Tibial nerve (tissue), 4 donors: ENCODE results near the gene NOC4L. TPM values are rescaled to one million over a fixed set of nuclear protein-coding genes. Genes with fewer than 3 reads are reported as not detected.

Source experiments
- DNase-seq, 2 donors: peaks; one replicate each; pipeline ENCODE4 v3.0.0-alpha.2; 2019; ENCODE audit warnings: low spot score in 2 of 2
- H3K27ac ChIP-seq, 4 donors: fragments of 200-600 bp; sonication (generic) in 3 of 4; one replicate each; pipeline ENCODE4 v1.5.1; 2017 to 2019; ENCODE audit warnings: mild to moderate bottlenecking in 1 of 4
- H3K27me3 ChIP-seq, 2 donors: fragments of 200-600 bp; sonication (generic) in 1 of 2; one replicate each; pipeline versions ENCODE4 v1.5.1 to v1.6.0; 2017 to 2019
- H3K36me3 ChIP-seq, 3 donors: fragments of 200-600 bp; sonication (generic); one replicate each; pipeline ENCODE4 v1.5.1; 2018 to 2019
- H3K4me1 ChIP-seq, 4 donors: fragments of 200-600 bp; sonication (generic) in 3 of 4; one replicate each; pipeline ENCODE4 v1.5.1; 2017 to 2019
- H3K4me3 ChIP-seq, 4 donors: fragments of 200-600 bp; sonication (generic) in 3 of 4; one replicate each; pipeline ENCODE4 v1.5.1; 2017 to 2019; ENCODE audit warnings: mild to moderate bottlenecking in 1 of 4, moderate library complexity in 1 of 4
- H3K9me3 ChIP-seq, 4 donors: fragments of 200-600 bp; sonication (generic) in 3 of 4; one replicate each; pipeline ENCODE4 v1.5.1; 2017 to 2019
- EP300 ChIP-seq, 2 donors: sonication (generic); formaldehyde crosslinking; IDR thresholded peaks; one replicate each; pipeline ENCODE4 v1.6.1; 2017; ENCODE audit warnings: antibody characterized with exemption in 2 of 2, mild to moderate bottlenecking in 1 of 2
- POLR2A ChIP-seq, 2 donors: fragments of 450-650 bp; IDR thresholded peaks; one replicate each; pipeline ENCODE4 v1.6.1; 2017; ENCODE audit warnings: antibody characterized with exemption in 2 of 2, mild to moderate bottlenecking in 2 of 2, moderate library complexity in 2 of 2
- WGBS, 2 donors: methylation state at CpG; one replicate each; pipeline ENCODE4 v1.1.5; 2018; 5-methylcytosine and 5-hydroxymethylcytosine counted together
- total RNA-seq, 4 donors: library from RNA; depleted of rRNA; stranded (reverse); fragments of >200 nt; gene quantifications; one replicate each; pipeline ENCODE4 v1.1.0, GENCODE V29; 2016
- TF ChIP-seq, protein P1 (sequence below), 5 experiments: fragments of 200-600 bp in 3 of 5; fragments of 450-650 bp in 2 of 5; sonication (generic) in 3 of 5; IDR thresholded peaks; one replicate each; pipeline ENCODE4 v1.5.1; 2016 to 2019; ENCODE audit warnings: antibody characterized with exemption in 5 of 5, mild to moderate bottlenecking in 3 of 5, moderate library complexity in 2 of 5

NOC4L gene
- total RNA-seq, 4 donors from 2014 or later = 8.2 to 24.9 (median 17.0) TPM

DNA sequence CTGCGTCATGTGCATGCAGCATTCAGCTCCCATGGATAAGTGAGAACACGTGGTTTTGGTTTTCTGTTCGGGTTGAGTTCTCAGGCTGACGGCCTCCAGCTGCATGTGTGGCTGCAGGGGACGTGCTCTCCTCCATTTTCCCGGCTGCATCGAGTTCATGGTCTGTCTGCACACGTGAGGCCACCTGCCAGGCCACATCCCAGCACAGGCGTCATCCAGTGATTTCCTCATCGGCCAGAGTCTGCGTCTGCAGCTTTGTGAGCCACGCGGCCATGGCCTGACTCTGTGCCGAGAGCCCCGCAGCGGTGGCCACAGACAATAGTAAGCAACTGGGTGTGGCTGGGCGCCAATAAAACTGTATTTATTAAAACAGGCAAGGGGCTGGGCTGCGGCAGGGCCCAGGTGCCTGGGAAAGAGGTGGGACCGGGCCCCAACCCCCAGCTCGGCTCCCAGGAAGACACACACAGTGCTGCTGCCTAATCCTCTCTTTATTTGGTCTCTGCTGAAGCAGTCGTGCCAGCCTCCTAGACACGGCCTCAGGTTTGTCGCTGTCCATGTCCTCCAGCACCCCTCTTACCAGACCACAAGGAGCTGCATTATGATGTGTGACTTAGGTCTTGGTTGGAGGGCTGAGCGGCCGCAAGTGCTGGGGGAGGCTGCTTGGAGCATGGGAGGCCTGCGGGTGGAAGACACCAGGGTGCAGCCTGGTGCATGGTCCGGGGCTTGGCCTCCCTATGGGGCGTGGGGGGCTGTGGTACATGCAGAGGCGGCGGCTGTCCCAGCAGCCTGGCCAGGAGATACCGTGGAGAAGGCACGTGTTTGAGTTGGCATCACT, 52.0 kb downstream of the NOC4L start:
- TF ChIP-seq POLR2A (IDR thresholded peaks at IDR 0.05) = no peak
- TF ChIP-seq EP300 (IDR thresholded peaks at IDR 0.05) = no peak
- TF ChIP-seq, protein P1, sequence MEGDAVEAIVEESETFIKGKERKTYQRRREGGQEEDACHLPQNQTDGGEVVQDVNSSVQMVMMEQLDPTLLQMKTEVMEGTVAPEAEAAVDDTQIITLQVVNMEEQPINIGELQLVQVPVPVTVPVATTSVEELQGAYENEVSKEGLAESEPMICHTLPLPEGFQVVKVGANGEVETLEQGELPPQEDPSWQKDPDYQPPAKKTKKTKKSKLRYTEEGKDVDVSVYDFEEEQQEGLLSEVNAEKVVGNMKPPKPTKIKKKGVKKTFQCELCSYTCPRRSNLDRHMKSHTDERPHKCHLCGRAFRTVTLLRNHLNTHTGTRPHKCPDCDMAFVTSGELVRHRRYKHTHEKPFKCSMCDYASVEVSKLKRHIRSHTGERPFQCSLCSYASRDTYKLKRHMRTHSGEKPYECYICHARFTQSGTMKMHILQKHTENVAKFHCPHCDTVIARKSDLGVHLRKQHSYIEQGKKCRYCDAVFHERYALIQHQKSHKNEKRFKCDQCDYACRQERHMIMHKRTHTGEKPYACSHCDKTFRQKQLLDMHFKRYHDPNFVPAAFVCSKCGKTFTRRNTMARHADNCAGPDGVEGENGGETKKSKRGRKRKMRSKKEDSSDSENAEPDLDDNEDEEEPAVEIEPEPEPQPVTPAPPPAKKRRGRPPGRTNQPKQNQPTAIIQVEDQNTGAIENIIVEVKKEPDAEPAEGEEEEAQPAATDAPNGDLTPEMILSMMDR (IDR thresholded peaks at IDR 0.05) = no peak
- Histone ChIP-seq H3K27me3 (peaks cover 0 to 12% of the 10 kb centered on the region in 2 donors), H3K27ac (no peak overlapping the region), H3K36me3 (no peaks in the 10 kb centered on the region), H3K4me3 (no peak overlapping the region), H3K9me3 (peaks cover 0 to 18% (median 0%) of the 10 kb centered on the region in 4 donors), H3K4me1 (no peaks in the 10 kb centered on the region)
- DNase-seq = no peak
- 59 to 64% methylated on average over 28 to 30 of the region's 32 CpGs for WGBS, 2 donors

DNA sequence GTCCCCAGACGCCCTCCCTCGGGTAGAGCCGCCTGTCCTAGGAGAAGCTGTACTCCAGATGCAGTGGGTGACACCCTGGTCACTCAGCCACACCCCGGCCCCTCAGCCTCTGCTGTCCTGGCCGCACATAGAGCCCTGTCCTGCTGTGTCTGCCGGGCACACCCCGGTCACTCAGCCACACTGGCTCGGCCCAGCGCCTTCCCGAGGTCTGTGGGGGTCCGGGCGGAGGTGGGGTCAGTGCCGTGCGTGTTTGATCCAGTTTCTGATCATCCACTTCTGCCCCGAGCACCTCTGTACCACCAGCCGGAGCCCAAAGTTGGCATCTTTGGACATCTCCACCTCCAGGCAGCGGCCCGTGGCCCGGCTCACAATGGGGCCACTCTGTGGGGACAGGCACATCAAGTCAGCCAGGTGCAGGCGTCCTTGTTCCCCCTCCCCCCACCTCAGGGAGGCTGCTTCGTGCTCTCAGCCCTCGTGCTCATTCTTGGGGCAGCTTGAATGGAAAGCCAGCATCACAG, 52.7 kb downstream of the NOC4L start:
- Histone ChIP-seq H3K27me3 (peaks cover 0 to 15% of the 10 kb centered on the region in 2 donors), H3K4me1 (no peaks in the 10 kb centered on the region), H3K36me3 (no peaks in the 10 kb centered on the region), H3K27ac (no peak overlapping the region), H3K9me3 (peaks cover 0 to 18% (median 0%) of the 10 kb centered on the region in 4 donors), H3K4me3 (no peak overlapping the region)
- TF ChIP-seq POLR2A (IDR thresholded peaks at IDR 0.05) = no peak
- TF ChIP-seq, protein P1 (IDR thresholded peaks at IDR 0.05) = no peak
- no peak for TF ChIP-seq EP300 (IDR thresholded peaks at IDR 0.05)
- WGBS, 2 donors = 85 to 88% methylated on average over 18 of the region's 22 CpGs
- DNase-seq = no peak

DNA sequence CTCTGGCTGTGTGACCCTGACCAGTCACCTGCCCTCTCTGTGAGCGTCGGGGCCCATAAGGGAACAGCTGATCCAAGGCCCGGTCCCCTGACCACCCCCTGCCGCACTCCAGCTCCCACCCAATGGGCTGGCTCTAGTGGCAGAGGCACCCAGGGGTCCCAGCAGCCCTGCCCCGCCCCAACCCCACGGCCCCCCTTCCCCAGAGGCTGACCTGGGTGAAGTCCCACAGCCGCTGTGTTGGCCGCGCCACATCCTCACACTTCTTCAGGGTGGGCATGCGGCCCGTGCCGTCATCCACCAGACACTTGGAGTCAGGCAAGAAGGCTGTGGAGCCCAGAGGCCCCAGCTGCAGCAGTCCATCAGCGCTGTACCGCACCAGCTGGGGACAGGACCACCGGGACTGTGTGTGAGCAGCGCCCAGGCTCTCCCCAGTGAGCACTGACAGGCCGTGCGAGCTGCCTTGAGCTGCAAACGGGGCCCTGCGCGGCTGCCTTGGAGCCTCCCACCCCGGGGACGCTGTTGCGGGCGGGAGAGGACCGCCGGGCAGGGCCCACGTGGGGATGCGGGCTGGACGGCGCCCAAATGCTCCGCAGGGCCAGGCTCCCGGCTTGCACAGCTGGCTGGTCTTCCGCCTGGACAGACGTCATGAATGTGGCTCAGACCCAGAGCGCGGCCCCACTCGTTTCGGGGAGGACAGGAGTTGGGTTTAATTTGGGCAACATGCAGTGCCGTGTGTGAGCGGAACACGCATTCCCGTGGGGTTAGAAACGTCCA, 53.5 kb downstream of the NOC4L start:
- WGBS, 2 donors = 71 to 84% methylated on average over 19 to 35 of the region's 44 CpGs
- no peak overlapping the region for H3K27ac ChIP-seq
- TF ChIP-seq POLR2A (IDR thresholded peaks at IDR 0.05) (no peak), EP300 (IDR thresholded peaks at IDR 0.05) (no peak)
- TF ChIP-seq, protein P1 (IDR thresholded peaks at IDR 0.05) = no peak
- no peaks in the 10 kb centered on the region for H3K36me3 ChIP-seq
- DNase-seq = no peak
- H3K4me3 ChIP-seq = no peak overlapping the region
- peaks cover 0 to 18% (median 0%) of the 10 kb centered on the region in 4 donors for H3K9me3 ChIP-seq
- H3K27me3 ChIP-seq = peaks cover 0 to 23% of the 10 kb centered on the region in 2 donors
- no peaks in the 10 kb centered on the region for H3K4me1 ChIP-seq

DNA sequence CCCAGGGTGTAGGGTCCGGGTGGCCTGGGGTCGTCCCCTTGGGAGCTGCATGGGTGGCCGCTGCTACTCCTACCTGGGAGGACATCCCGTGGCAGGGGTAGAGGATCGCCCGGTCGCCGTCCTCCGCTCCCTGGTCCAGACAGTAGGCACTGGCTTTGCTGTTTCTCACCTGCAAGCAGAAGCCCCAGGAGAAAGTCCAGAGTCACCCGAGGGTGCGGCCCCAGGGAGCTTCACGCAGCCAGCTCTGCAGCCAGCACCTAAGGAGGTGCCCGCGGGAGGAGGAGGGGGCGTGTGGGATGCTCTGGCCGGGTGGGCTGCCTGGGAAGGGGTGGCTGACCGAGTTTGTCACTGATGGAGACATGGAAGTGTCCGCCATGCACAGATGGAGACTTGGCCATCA, 54.8 kb downstream of the NOC4L start:
- DNase-seq = no peak
- WGBS, 2 donors = 80 to 87% methylated on average over 13 to 16 of the region's 18 CpGs
- Histone ChIP-seq H3K4me1 (peaks cover 0 to 3% (median 0%) of the 10 kb centered on the region in 4 donors), H3K27ac (no peak overlapping the region), H3K36me3 (no peaks in the 10 kb centered on the region), H3K27me3 (peaks cover 0 to 33% of the 10 kb centered on the region in 2 donors), H3K4me3 (no peak overlapping the region), H3K9me3 (peaks cover 0 to 6% (median 0%) of the 10 kb centered on the region in 4 donors)
- TF ChIP-seq, protein P1 (IDR thresholded peaks at IDR 0.05) = no peak
- TF ChIP-seq POLR2A (IDR thresholded peaks at IDR 0.05) = no peak
- no peak for TF ChIP-seq EP300 (IDR thresholded peaks at IDR 0.05)
